ENCODE results near the gene OR4D1.

OR4D1 gene

GRCh38 chr17:58193641-58194255, 45.6 kb downstream of the OR4D1 start:
- no peaks in the 10 kb centered on the region for H3K9me3 ChIP-seq (ENCODE audit: insufficient read depth, low read depth, low read length)
- no peak overlapping the region for H3K9ac ChIP-seq (ENCODE audit: low read depth, low read length)
- 89% methylated on average over 18 of the region's 18 CpGs for WGBS
- H3K4me1 ChIP-seq (ENCODE audit: insufficient read depth, low read length), result 0 out of 2 replicates have a peak, but pooled peaks cover 3% of the 10 kb centered on the region
- no peaks in the 10 kb centered on the region for H3K36me3 ChIP-seq (ENCODE audit: insufficient read depth, low read length)
- no peak overlapping the region for H3K4me3 ChIP-seq (ENCODE audit: low read length)
- no peaks in the 10 kb centered on the region; the same call in 1 of the 2 replicates for H3K27me3 ChIP-seq (ENCODE audit: insufficient read depth, low read length)
- no peak overlapping the region for H3K27ac ChIP-seq (ENCODE audit: low read depth, low read length)

GRCh38 chr17:58195518-58196123, 47.4 kb downstream of the OR4D1 start:
- no peak overlapping the region for H3K27ac ChIP-seq (ENCODE audit: low read depth, low read length)
- 86% methylated on average over 5 of the region's 5 CpGs for WGBS
- H3K9me3 ChIP-seq (ENCODE audit: insufficient read depth, low read depth, low read length), result no peaks in the 10 kb centered on the region
- no peaks in the 10 kb centered on the region for H3K27me3 ChIP-seq (ENCODE audit: insufficient read depth, low read length)
- 0 out of 2 replicates have a peak, but pooled peaks cover 3% of the 10 kb centered on the region for H3K4me1 ChIP-seq (ENCODE audit: insufficient read depth, low read length)
- no peak overlapping the region for H3K4me3 ChIP-seq (ENCODE audit: low read length)
- no peak overlapping the region for H3K9ac ChIP-seq (ENCODE audit: low read depth, low read length)
- H3K36me3 ChIP-seq (ENCODE audit: insufficient read depth, low read length), result no peaks in the 10 kb centered on the region

GRCh38 chr17:58196610-58197009, 48.4 kb downstream of the OR4D1 start:
- Histone ChIP-seq H3K9me3 (ENCODE audit: insufficient read depth, low read depth, low read length) (no peaks in the 10 kb centered on the region), H3K27me3 (ENCODE audit: insufficient read depth, low read length) (no peaks in the 10 kb centered on the region), H3K4me1 (ENCODE audit: insufficient read depth, low read length) (no peaks in the 10 kb centered on the region), H3K9ac (ENCODE audit: low read depth, low read length) (no peak overlapping the region), H3K36me3 (ENCODE audit: insufficient read depth, low read length) (no peaks in the 10 kb centered on the region), H3K4me3 (ENCODE audit: low read length) (no peak overlapping the region), H3K27ac (ENCODE audit: low read depth, low read length) (no peak overlapping the region)
- WGBS, result 91% methylated on average over 7 of the region's 7 CpGs

GRCh38 chr17:58200024-58200633, 51.9 kb downstream of the OR4D1 start:
- H3K4me1 ChIP-seq (ENCODE audit: insufficient read depth, low read length), result no peaks in the 10 kb centered on the region
- 62% methylated on average over 14 of the region's 14 CpGs for WGBS

GRCh38 chr17:58202859-58203258, 54.7 kb downstream of the OR4D1 start:
- Histone ChIP-seq H3K36me3 (ENCODE audit: insufficient read depth, low read length) (peaks cover 11% of the 10 kb centered on the region), H3K4me1 (ENCODE audit: insufficient read depth, low read length) (no peaks in the 10 kb centered on the region), H3K27ac (ENCODE audit: low read depth, low read length) (no peak overlapping the region), H3K9ac (ENCODE audit: low read depth, low read length) (no peak overlapping the region), H3K9me3 (ENCODE audit: insufficient read depth, low read depth, low read length) (no peaks in the 10 kb centered on the region), H3K4me3 (ENCODE audit: low read length) (no peak overlapping the region), H3K27me3 (ENCODE audit: insufficient read depth, low read length) (no peaks in the 10 kb centered on the region)
- WGBS, result 92% methylated on average over 7 of the region's 7 CpGs

More at GRCh38 chr17:58200024-58200633, 51.9 kb downstream of the OR4D1 start:
- Histone ChIP-seq H3K4me3 (ENCODE audit: low read length) (no peak overlapping the region), H3K36me3 (ENCODE audit: insufficient read depth, low read length) (no peaks in the 10 kb centered on the region), H3K27ac (ENCODE audit: low read depth, low read length) (no peak overlapping the region), H3K27me3 (ENCODE audit: insufficient read depth, low read length) (no peaks in the 10 kb centered on the region), H3K9ac (ENCODE audit: low read depth, low read length) (no peak overlapping the region), H3K9me3 (ENCODE audit: insufficient read depth, low read depth, low read length) (no peaks in the 10 kb centered on the region)

GRCh38 chr17:58204796-58205195, 56.6 kb downstream of the OR4D1 start:
- H3K9ac ChIP-seq (ENCODE audit: low read depth, low read length), result no peak overlapping the region

GRCh38 chr17:58205936-58206335, 57.8 kb downstream of the OR4D1 start:
- WGBS, result 89% methylated on average over 11 of the region's 11 CpGs
- Histone ChIP-seq H3K27me3 (ENCODE audit: insufficient read depth, low read length) (no peaks in the 10 kb centered on the region), H3K4me1 (ENCODE audit: insufficient read depth, low read length) (no peaks in the 10 kb centered on the region), H3K4me3 (ENCODE audit: low read length) (no peak overlapping the region), H3K36me3 (ENCODE audit: insufficient read depth, low read length) (peaks cover 34% of the 10 kb centered on the region), H3K27ac (ENCODE audit: low read depth, low read length) (no peak overlapping the region), H3K9ac (ENCODE audit: low read depth, low read length) (no peak overlapping the region), H3K9me3 (ENCODE audit: insufficient read depth, low read depth, low read length) (no peaks in the 10 kb centered on the region)

More at GRCh38 chr17:58204796-58205195, 56.6 kb downstream of the OR4D1 start:
- Histone ChIP-seq H3K4me1 (ENCODE audit: insufficient read depth, low read length) (no peaks in the 10 kb centered on the region), H3K4me3 (ENCODE audit: low read length) (no peak overlapping the region), H3K9me3 (ENCODE audit: insufficient read depth, low read depth, low read length) (no peaks in the 10 kb centered on the region), H3K27ac (ENCODE audit: low read depth, low read length) (no peak overlapping the region), H3K27me3 (ENCODE audit: insufficient read depth, low read length) (no peaks in the 10 kb centered on the region), H3K36me3 (ENCODE audit: insufficient read depth, low read length) (peaks cover 23% of the 10 kb centered on the region)
- WGBS, result 90% methylated on average over 5 of the region's 5 CpGs

- H3K27ac ChIP-seq (ENCODE audit: low read depth, low read length), result no peak overlapping the region
- H3K4me3 ChIP-seq (ENCODE audit: low read length), result no peak overlapping the region
- H3K36me3 ChIP-seq (ENCODE audit: insufficient read depth, low read length), result peaks cover 42% of the 10 kb centered on the region
- no peaks in the 10 kb centered on the region for H3K9me3 ChIP-seq (ENCODE audit: insufficient read depth, low read depth, low read length)
- no peaks in the 10 kb centered on the region for H3K4me1 ChIP-seq (ENCODE audit: insufficient read depth, low read length)
- no peaks in the 10 kb centered on the region for H3K27me3 ChIP-seq (ENCODE audit: insufficient read depth, low read length)
- no peak overlapping the region for H3K9ac ChIP-seq (ENCODE audit: low read depth, low read length)
- 94% methylated on average over 3 of the region's 3 CpGs for WGBS
Measured at GRCh38 chr17:58207451-58207850, 59.3 kb downstream of the OR4D1 start.

- H3K9me3 ChIP-seq (ENCODE audit: insufficient read depth, low read depth, low read length), result no peaks in the 10 kb centered on the region
- H3K4me3 ChIP-seq (ENCODE audit: low read length), result no peak overlapping the region
- H3K36me3 ChIP-seq (ENCODE audit: insufficient read depth, low read length), result peaks cover 51% of the 10 kb centered on the region
- no peak overlapping the region for H3K9ac ChIP-seq (ENCODE audit: low read depth, low read length)
- no peaks in the 10 kb centered on the region for H3K27me3 ChIP-seq (ENCODE audit: insufficient read depth, low read length)
- 95% methylated on average over 4 of the region's 5 CpGs for WGBS
- no peak overlapping the region for H3K27ac ChIP-seq (ENCODE audit: low read depth, low read length)
- H3K4me1 ChIP-seq (ENCODE audit: insufficient read depth, low read length), result no peaks in the 10 kb centered on the region
Measured at GRCh38 chr17:58208344-58208743, 60.2 kb downstream of the OR4D1 start.

All from HUES64 (cell line).